SK-N-SH treated with all-trans-retinoic acid at 6 μM for 48 hours (cell line): ENCODE measurements around the gene TRIM21.
"Not testable (repeated sequence)": the region's sequence is repeated elsewhere in the genome, so short reads cannot be mapped to it uniquely, and the experiment has no call there.

ENCODE experiments used
- ATAC-seq: fragments of 200-7000 bp; cut with Tn5 transposase; 3 replicates; pipeline ENCODE4 v1.9.1; 2020; ENCODE audit warnings: mild to moderate bottlenecking, moderate library complexity
- ARNTL ChIP-seq: fragments of 450-650 bp; formaldehyde crosslinking; IDR thresholded peaks from 2 replicates; pipeline ENCODE4 v1.5.0; 2020; ENCODE audit warnings: low read depth, mild to moderate bottlenecking, moderate library complexity, borderline replicate concordance
- BACH2 ChIP-seq: fragments of 250-450 bp; sonication (Bioruptor Pico); IDR thresholded peaks from 2 replicates; pipeline ENCODE4 v1.9.0; 2021; ENCODE audit warnings: mild to moderate bottlenecking, borderline replicate concordance
- CREB5 ChIP-seq: fragments of 250-450 bp; sonication (Bioruptor Pico); IDR thresholded peaks from 2 replicates; pipeline ENCODE4 v1.5.1; 2020; ENCODE audit warnings: low read depth, mild to moderate bottlenecking, moderate library complexity
- CSDC2 ChIP-seq: fragments of 250-450 bp; sonication (Bioruptor Pico); IDR thresholded peaks from 2 replicates; pipeline ENCODE4 v1.5.0; 2020; ENCODE audit warnings: mild to moderate bottlenecking, moderate library complexity
- ESRRG ChIP-seq: fragments of 250-450 bp; sonication (Bioruptor Pico); IDR thresholded peaks from 2 replicates; pipeline ENCODE4 v1.6.1; 2021; ENCODE audit warnings: mild to moderate bottlenecking
- GLIS3 ChIP-seq: fragments of 250-450 bp; sonication (Bioruptor Pico); IDR thresholded peaks from 2 replicates; pipeline ENCODE4 v1.5.0; 2020; ENCODE audit warnings: mild to moderate bottlenecking, moderate library complexity
- ISL1 ChIP-seq: fragments of 250-450 bp; sonication (Bioruptor Pico); IDR thresholded peaks from 2 replicates; pipeline ENCODE4 v2.1.2; 2022; ENCODE audit warnings: mild to moderate bottlenecking, moderate library complexity
- OSR1 ChIP-seq: fragments of 250-450 bp; sonication (Bioruptor Pico); IDR thresholded peaks from 2 replicates; pipeline ENCODE4 v1.8.0; 2022; ENCODE audit warnings: moderate library complexity, mild to moderate bottlenecking, inconsistent platforms
- POU6F1 ChIP-seq: fragments of 250-450 bp; sonication (Bioruptor Pico); IDR thresholded peaks from 2 replicates; pipeline ENCODE4 v1.8.0; 2021; ENCODE audit warnings: low read depth, mild to moderate bottlenecking, moderate library complexity, borderline replicate concordance
- PPARA ChIP-seq: fragments of 250-450 bp; sonication (Bioruptor Pico); IDR thresholded peaks from 2 replicates; pipeline ENCODE4 v1.5.0; 2020; ENCODE audit warnings: mild to moderate bottlenecking, borderline replicate concordance
- SNAI2 ChIP-seq: fragments of 250-450 bp; sonication (Bioruptor Pico); IDR thresholded peaks from 2 replicates; pipeline ENCODE4 v1.5.0; 2020; ENCODE audit warnings: mild to moderate bottlenecking, moderate library complexity
- TCF4 ChIP-seq: fragments of 250-450 bp; sonication (Bioruptor Pico); IDR thresholded peaks from 2 replicates; pipeline ENCODE4 v1.8.0; 2021; ENCODE audit warnings: mild to moderate bottlenecking, moderate library complexity, borderline replicate concordance
- TOX ChIP-seq: fragments of 250-450 bp; sonication (Bioruptor Pico); IDR thresholded peaks from 2 replicates; pipeline ENCODE4 v1.8.0; 2021; ENCODE audit warnings: mild to moderate bottlenecking, moderate library complexity, borderline replicate concordance
- ZC3H10 ChIP-seq: fragments of 250-450 bp; sonication (Bioruptor Pico); IDR thresholded peaks from 2 replicates; pipeline ENCODE4 v1.5.1; 2021; ENCODE audit warnings: mild to moderate bottlenecking, moderate library complexity
- ZFP3 ChIP-seq: fragments of 250-450 bp; sonication (Bioruptor Pico); IDR thresholded peaks from 2 replicates; pipeline ENCODE4 v1.5.0; 2020; ENCODE audit warnings: mild to moderate bottlenecking, moderate library complexity
- ZFP30 ChIP-seq: fragments of 450-650 bp; formaldehyde crosslinking; IDR thresholded peaks from 2 replicates; pipeline ENCODE4 v1.5.0; 2022; ENCODE audit warnings: mild to moderate bottlenecking, moderate library complexity
- ZNF565 ChIP-seq: fragments of 450-650 bp; formaldehyde crosslinking; conservative IDR thresholded peaks from 2 replicates; pipeline ENCODE4 v1.5.0; 2020; ENCODE audit warnings: low read depth, mild to moderate bottlenecking, moderate library complexity
- ZNF70 ChIP-seq: fragments of 450-650 bp; formaldehyde crosslinking; IDR thresholded peaks from 2 replicates; pipeline ENCODE4 v1.5.0; 2020; ENCODE audit warnings: mild to moderate bottlenecking, moderate library complexity
- ZNF8 ChIP-seq: fragments of 450-650 bp; formaldehyde crosslinking; IDR thresholded peaks from 2 replicates; pipeline ENCODE4 v1.5.0; 2020; ENCODE audit warnings: mild to moderate bottlenecking, moderate library complexity
- TF ChIP-seq, protein P1 (sequence below): fragments of 250-450 bp; sonication (Bioruptor Pico); IDR thresholded peaks from 2 replicates; pipeline ENCODE4 v1.5.0; 2020; ENCODE audit warnings: mild to moderate bottlenecking, moderate library complexity
- TF ChIP-seq, protein P2 (sequence below): fragments of 250-450 bp; sonication (Bioruptor Pico); IDR thresholded peaks from 2 replicates; pipeline ENCODE4 v1.5.1; 2021; ENCODE audit warnings: mild to moderate bottlenecking, moderate library complexity

Gene TRIM21

DNA sequence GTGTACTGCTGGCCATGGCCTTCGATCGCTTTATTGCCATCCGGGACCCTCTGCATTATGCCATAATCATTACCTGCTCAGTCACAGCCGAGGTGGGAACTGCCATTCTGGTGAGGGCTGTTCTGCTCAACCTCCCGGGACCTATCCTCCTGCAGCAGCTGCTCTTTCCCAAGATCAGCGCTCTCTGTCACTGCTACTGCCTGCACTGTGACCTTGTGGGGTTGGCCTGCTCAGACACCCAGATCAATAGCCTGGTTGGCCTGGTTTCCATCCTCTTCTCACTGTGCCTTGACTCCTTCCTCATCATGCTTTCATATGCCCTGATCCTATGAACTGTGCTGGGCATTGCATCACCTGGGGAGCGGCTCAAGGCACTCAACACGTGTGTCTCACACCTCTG lies 24.9 kb upstream of the TRIM21 start:
- TF ChIP-seq ZFP3 (no peak), BACH2 (no peak), ESRRG (CRISPR knock-in tag) (no peak), PPARA (CRISPR knock-in tag) (no peak), ARNTL (CRISPR knock-in tag) (no peak), SNAI2 (CRISPR knock-in tag) (no peak), OSR1 (CRISPR knock-in tag) (no peak), ISL1 (no peak), ZNF8 (no peak), ZC3H10 (no peak)
- TF ChIP-seq, protein P1, sequence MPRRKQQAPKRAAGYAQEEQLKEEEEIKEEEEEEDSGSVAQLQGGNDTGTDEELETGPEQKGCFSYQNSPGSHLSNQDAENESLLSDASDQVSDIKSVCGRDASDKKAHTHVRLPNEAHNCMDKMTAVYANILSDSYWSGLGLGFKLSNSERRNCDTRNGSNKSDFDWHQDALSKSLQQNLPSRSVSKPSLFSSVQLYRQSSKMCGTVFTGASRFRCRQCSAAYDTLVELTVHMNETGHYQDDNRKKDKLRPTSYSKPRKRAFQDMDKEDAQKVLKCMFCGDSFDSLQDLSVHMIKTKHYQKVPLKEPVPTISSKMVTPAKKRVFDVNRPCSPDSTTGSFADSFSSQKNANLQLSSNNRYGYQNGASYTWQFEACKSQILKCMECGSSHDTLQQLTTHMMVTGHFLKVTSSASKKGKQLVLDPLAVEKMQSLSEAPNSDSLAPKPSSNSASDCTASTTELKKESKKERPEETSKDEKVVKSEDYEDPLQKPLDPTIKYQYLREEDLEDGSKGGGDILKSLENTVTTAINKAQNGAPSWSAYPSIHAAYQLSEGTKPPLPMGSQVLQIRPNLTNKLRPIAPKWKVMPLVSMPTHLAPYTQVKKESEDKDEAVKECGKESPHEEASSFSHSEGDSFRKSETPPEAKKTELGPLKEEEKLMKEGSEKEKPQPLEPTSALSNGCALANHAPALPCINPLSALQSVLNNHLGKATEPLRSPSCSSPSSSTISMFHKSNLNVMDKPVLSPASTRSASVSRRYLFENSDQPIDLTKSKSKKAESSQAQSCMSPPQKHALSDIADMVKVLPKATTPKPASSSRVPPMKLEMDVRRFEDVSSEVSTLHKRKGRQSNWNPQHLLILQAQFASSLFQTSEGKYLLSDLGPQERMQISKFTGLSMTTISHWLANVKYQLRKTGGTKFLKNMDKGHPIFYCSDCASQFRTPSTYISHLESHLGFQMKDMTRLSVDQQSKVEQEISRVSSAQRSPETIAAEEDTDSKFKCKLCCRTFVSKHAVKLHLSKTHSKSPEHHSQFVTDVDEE (CRISPR knock-in tag), result no peak
- ATAC-seq, result no peak

GRCh38 chr11:4416816-4417215 lies 23.3 kb upstream of the TRIM21 start:
- TF ChIP-seq TCF4 (no peak), CSDC2 (CRISPR knock-in tag) (no peak), POU6F1 (CRISPR knock-in tag) (no peak), ZC3H10 (no peak)
- no peak for ATAC-seq

DNA sequence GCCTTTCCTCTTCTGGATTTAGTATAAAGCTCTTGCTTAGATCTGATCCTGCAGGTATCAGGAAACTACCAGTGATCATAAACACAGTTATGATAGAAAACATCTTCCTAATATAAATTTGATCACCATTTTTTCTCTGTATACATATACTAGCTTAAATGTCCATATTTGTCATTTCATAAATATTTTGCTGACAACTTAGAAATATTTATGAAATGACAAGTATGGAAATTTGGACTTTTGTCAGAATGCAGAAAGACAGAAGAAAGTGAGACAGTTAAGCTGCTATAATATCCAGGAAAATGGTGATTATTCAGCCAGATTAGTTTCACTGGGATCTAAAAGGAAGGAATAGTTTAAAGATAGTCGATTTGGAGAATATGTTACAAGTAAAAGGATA lies 22.8 kb upstream of the TRIM21 start:
- no peak for TF ChIP-seq ESRRG (CRISPR knock-in tag)
- no peak for ATAC-seq

DNA sequence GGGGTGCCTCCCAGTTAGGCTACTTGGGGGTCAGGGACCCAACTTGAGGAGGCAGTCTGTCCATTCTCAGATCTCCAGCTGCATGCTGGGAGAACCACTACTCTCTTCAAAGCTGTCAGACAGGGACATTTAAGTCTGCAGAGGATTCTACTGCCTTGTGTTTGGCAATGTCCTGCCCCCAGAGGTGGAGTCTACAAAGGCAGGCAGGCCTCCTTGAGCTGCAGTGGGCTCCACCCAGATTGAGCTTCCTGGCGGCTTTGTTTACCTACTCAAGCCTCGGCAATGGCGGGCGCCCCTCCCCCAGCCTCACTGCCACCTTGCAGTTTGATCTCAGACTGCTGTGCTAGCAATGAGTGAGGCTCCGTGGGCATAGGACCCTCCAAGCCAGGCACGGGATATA lies 12.7 kb upstream of the TRIM21 start:
- not testable (repeated sequence) for ATAC-seq

GRCh38 chr11:4393858-4394223 lies 339 bp upstream of the TRIM21 start:
- peak; percentile 67 for ATAC-seq

DNA sequence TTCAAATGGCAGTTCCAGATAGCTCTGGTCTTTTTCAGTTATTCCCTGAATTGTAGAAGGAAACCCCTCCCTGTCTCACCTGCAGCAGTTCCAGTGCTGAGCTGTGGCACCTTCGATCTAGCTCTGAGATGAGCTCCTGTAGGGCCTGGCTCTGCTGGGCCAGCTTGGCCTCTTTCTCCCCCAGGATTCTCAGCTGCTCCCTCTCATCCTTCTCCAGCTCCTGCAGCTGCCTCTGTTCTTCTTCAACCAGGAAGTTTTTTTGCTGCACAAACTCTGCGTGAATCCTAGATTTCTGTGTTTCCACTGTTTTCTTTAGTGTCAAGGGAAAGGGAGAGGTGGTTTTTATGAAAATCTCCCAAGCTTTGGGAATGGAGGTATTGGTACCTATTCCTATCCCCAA lies 5.3 kb downstream of the TRIM21 start:
- TF ChIP-seq GLIS3 (no peak), ISL1 (no peak), ARNTL (CRISPR knock-in tag) (no peak), ZNF70 (CRISPR knock-in tag) (no peak), ZFP30 (CRISPR knock-in tag) (no peak), POU6F1 (CRISPR knock-in tag) (no peak), TCF4 (no peak), SNAI2 (CRISPR knock-in tag) (no peak), CREB5 (CRISPR knock-in tag) (no peak), ZC3H10 (no peak), CSDC2 (CRISPR knock-in tag) (no peak), ZNF565 (CRISPR knock-in tag) (no peak), PPARA (CRISPR knock-in tag) (no peak)
- TF ChIP-seq, protein P2, sequence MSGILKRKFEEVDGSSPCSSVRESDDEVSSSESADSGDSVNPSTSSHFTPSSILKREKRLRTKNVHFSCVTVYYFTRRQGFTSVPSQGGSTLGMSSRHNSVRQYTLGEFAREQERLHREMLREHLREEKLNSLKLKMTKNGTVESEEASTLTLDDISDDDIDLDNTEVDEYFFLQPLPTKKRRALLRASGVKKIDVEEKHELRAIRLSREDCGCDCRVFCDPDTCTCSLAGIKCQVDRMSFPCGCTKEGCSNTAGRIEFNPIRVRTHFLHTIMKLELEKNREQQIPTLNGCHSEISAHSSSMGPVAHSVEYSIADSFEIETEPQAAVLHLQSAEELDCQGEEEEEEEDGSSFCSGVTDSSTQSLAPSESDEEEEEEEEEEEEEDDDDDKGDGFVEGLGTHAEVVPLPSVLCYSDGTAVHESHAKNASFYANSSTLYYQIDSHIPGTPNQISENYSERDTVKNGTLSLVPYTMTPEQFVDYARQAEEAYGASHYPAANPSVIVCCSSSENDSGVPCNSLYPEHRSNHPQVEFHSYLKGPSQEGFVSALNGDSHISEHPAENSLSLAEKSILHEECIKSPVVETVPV, result no peak
- no peak for ATAC-seq

More at GRCh38 chr11:4393858-4394223, 339 bp upstream of the TRIM21 start:
- no peak for TF ChIP-seq TOX (CRISPR knock-in tag)
